Activated T-helper 2 cell treated with anti-CD3 and anti-CD28 coated beads, Interferon-gamma antibody, Interleukin-2, Interleukin-4, amounts not matched to agents 10 μg/mL and 5 μg/mL and 100 μg/mL, durations not matched to agents 14 hours and 24 hours and 36 hours (primary cell): ENCODE data around the gene SHISAL2B. TPM values are rescaled to one million over a fixed set of nuclear protein-coding genes. Genes with fewer than 3 reads are reported as not detected.
"Not testable (repeated sequence)": the region's sequence is repeated elsewhere in the genome, so short reads cannot be mapped to it uniquely, and the experiment has no call there.

ENCODE experiments used
- DNase-seq: peaks from one replicate; pipeline ENCODE4 v3.0.0; 2021; ENCODE audit warnings: low spot score
- H3K27ac Mint-ChIP-seq: one replicate; pipeline ENCODE4 v1.8.0; 2021; ENCODE audit warnings: mixed read lengths
- H3K27me3 Mint-ChIP-seq: one replicate; pipeline ENCODE4 v1.8.0; 2021; ENCODE audit warnings: low read depth, mixed read lengths
- H3K36me3 Mint-ChIP-seq: one replicate; pipeline ENCODE4 v1.8.0; 2021; ENCODE audit warnings: low read depth, mixed read lengths
- H3K4me1 Mint-ChIP-seq: one replicate; pipeline ENCODE4 v1.8.0; 2021; ENCODE audit warnings: low read depth, mixed read lengths
- H3K4me3 Mint-ChIP-seq: one replicate; pipeline ENCODE4 v1.8.0; 2021; ENCODE audit warnings: low read depth, mild to moderate bottlenecking, moderate library complexity, mixed read lengths
- H3K9me3 Mint-ChIP-seq: one replicate; pipeline ENCODE4 v1.8.0; 2021; ENCODE audit warnings: mixed read lengths
- intact Hi-C: fragments of 100-400 bp; cut with micrococcal nuclease; formaldehyde crosslinking; loops from one replicate; pipeline ENCODE4 v1.15.1; 2023
- total RNA-seq: library from RNA; stranded (reverse); gene quantifications from 2 replicates; pipeline ENCODE4 v1.2.3, GENCODE V29; 2022

Gene SHISAL2B
- total RNA-seq, 1 donor from 2014 or later: not detected

DNA sequence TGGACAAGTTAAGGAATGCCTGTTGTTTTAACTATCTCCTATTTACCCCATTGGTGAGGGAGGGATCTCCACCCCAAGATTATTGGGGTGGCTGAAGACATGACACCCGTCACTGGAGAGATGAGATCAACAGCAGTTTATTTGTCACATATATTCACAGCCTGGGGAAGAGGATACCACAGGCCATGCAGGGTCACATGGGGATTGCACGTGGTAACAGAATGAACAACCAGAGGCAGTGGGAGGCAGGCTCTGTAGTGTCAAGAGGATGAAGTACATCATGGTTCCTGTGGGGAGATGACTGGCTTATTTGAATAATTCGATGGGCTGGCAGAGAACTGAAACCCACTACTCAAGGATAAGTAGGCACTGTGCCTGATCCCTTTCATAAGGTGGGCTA is 18.6 kb upstream of the SHISAL2B start:
- Mint-ChIP-seq H3K9me3 (no peaks in the 10 kb centered on the region), H3K4me1 (no peaks in the 10 kb centered on the region), H3K27ac (no peak overlapping the region), H3K27me3 (no peaks in the 10 kb centered on the region), H3K4me3 (no peak overlapping the region), H3K36me3 (no peaks in the 10 kb centered on the region)
- intact Hi-C loops: no loop called here
- DNase-seq: no peak

DNA sequence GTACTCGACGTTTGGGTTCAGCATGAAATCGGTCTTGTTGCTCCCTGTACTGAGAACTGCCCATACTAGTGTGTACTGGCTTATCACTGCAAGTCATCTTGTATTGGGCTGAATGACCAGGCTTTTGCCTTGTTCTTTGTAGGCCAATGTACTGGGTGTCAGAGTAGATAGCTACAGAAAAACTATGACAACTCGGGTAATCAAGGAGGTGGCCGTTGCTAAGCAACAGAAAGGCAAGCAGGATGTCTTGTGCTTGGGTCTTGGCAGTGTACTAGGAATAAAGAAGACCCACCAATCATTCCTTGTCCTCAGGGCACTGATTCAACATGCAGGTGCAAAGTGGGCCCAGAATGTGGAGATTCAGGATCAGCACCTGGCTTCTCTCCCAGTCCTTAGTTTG is 11.9 kb upstream of the SHISAL2B start:
- no peaks in the 10 kb centered on the region for H3K36me3 Mint-ChIP-seq
- no peaks in the 10 kb centered on the region for H3K9me3 Mint-ChIP-seq
- no peak overlapping the region for H3K27ac Mint-ChIP-seq
- intact Hi-C loops: no loop called here
- no peaks in the 10 kb centered on the region for H3K4me1 Mint-ChIP-seq
- peaks cover 3% of the 10 kb centered on the region for H3K27me3 Mint-ChIP-seq
- no peak for DNase-seq
- H3K4me3 Mint-ChIP-seq: no peak overlapping the region

GRCh38 chr5:64680289-64680688 is 10.0 kb upstream of the SHISAL2B start:
- peaks cover 5% of the 10 kb centered on the region for H3K27me3 Mint-ChIP-seq

GRCh38 chr5:64682608-64683007 is 7.7 kb upstream of the SHISAL2B start:
- no peak for DNase-seq
- Mint-ChIP-seq H3K36me3 (no peaks in the 10 kb centered on the region), H3K4me1 (no peaks in the 10 kb centered on the region), H3K9me3 (no peaks in the 10 kb centered on the region), H3K27me3 (peaks cover 15% of the 10 kb centered on the region), H3K4me3 (no peak overlapping the region), H3K27ac (no peak overlapping the region)
- intact Hi-C loops: no loop called here

More at GRCh38 chr5:64680289-64680688, 10.0 kb upstream of the SHISAL2B start:
- H3K4me1 Mint-ChIP-seq: no peaks in the 10 kb centered on the region
- intact Hi-C loops: no loop called here
- H3K9me3 Mint-ChIP-seq: no peaks in the 10 kb centered on the region
- no peak overlapping the region for H3K27ac Mint-ChIP-seq
- H3K36me3 Mint-ChIP-seq: no peaks in the 10 kb centered on the region
- H3K4me3 Mint-ChIP-seq: no peak overlapping the region
- DNase-seq: no peak

DNA sequence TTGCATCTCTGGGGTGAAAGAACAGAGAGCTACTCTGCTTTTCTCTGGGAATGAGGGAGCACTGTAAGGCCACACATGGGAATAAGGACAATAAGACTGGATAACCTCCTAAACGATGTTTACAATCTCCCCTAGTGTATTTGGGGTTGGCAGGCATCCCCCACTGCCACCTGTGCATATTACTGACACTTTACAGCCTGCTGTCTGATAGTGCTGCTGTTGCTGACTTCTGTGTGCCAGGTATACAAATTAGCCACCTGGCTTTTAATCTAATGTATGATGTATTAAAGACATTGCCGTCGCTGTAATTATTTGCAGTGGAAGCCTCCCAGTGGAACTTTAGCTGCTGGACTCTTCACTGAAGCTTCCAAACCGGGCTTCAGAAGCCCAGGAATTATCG is 4.4 kb upstream of the SHISAL2B start:
- H3K36me3 Mint-ChIP-seq: no peaks in the 10 kb centered on the region

GRCh38 chr5:64688391-64688790 is 1.9 kb upstream of the SHISAL2B start:
- Mint-ChIP-seq H3K4me3 (no peak overlapping the region), H3K27ac (no peak overlapping the region), H3K27me3 (peaks cover 50% of the 10 kb centered on the region), H3K9me3 (no peaks in the 10 kb centered on the region), H3K36me3 (no peaks in the 10 kb centered on the region), H3K4me1 (peaks cover 2% of the 10 kb centered on the region)
- intact Hi-C loops: no loop called here
- no peak for DNase-seq

More for the DNA sequence above, 4.4 kb upstream of the SHISAL2B start:
- Mint-ChIP-seq H3K9me3 (no peaks in the 10 kb centered on the region), H3K4me1 (peaks cover 2% of the 10 kb centered on the region), H3K27ac (no peak overlapping the region), H3K27me3 (peaks cover 35% of the 10 kb centered on the region), H3K4me3 (no peak overlapping the region)
- intact Hi-C loops: no loop called here
- DNase-seq: no peak

- no peak overlapping the region for H3K4me3 Mint-ChIP-seq
- intact Hi-C loops: no loop called here
- H3K9me3 Mint-ChIP-seq: no peaks in the 10 kb centered on the region
- peaks cover 55% of the 10 kb centered on the region for H3K27me3 Mint-ChIP-seq
- no peak for DNase-seq
- H3K36me3 Mint-ChIP-seq: no peaks in the 10 kb centered on the region
- peaks cover 2% of the 10 kb centered on the region for H3K4me1 Mint-ChIP-seq
- no peak overlapping the region for H3K27ac Mint-ChIP-seq
Measured at GRCh38 chr5:64688965-64689364, 1.3 kb upstream of the SHISAL2B start.

GRCh38 chr5:64690104-64690416 is 243 bp upstream of the SHISAL2B start:
- Mint-ChIP-seq H3K36me3 (no peaks in the 10 kb centered on the region), H3K4me1 (peaks cover 2% of the 10 kb centered on the region), H3K9me3 (no peaks in the 10 kb centered on the region), H3K27ac (no peak overlapping the region), H3K4me3 (peak overlapping the region; percentile 13), H3K27me3 (peaks cover 54% of the 10 kb centered on the region)
- intact Hi-C loops: no loop called here
- no peak for DNase-seq

- no peak for DNase-seq
- H3K27me3 Mint-ChIP-seq: peaks cover 49% of the 10 kb centered on the region
Measured at GRCh38 chr5:64691291-64691690, 988 bp downstream of the SHISAL2B start.

GRCh38 chr5:64693636-64694035 is 3.3 kb downstream of the SHISAL2B start:
- no peak for DNase-seq
- H3K4me1 Mint-ChIP-seq: peaks cover 2% of the 10 kb centered on the region
- H3K27ac Mint-ChIP-seq: no peak overlapping the region
- H3K36me3 Mint-ChIP-seq: no peaks in the 10 kb centered on the region
- H3K9me3 Mint-ChIP-seq: peaks cover 15% of the 10 kb centered on the region
- H3K27me3 Mint-ChIP-seq: peaks cover 45% of the 10 kb centered on the region
- no peak overlapping the region for H3K4me3 Mint-ChIP-seq
- intact Hi-C loops: no loop called here

More at GRCh38 chr5:64691291-64691690, 988 bp downstream of the SHISAL2B start:
- Mint-ChIP-seq H3K4me1 (peaks cover 2% of the 10 kb centered on the region), H3K36me3 (no peaks in the 10 kb centered on the region), H3K4me3 (no peak overlapping the region), H3K27ac (no peak overlapping the region), H3K9me3 (peaks cover 7% of the 10 kb centered on the region)
- intact Hi-C loops: no loop called here

DNA sequence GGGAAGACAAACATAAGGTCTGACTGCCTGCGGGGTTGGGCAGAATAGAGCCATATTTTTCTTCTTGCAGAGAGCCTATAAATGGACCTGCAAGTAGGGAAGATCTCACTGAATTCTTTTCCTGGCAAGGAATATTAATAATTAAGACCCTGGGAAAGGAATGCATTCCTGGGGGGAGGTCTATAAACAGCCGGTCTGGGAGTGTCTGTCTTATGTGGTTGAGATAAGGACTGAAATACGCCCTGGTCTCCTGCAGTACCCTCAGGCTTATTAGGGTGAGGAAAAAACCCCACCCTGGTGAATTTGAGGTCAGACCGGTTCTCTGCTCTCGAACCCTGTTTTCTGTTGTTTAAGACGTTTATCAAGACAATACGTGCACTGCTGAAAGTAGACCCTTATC is 6.1 kb downstream of the SHISAL2B start:
- Mint-ChIP-seq H3K27me3 (peaks cover 29% of the 10 kb centered on the region), H3K9me3 (peaks cover 15% of the 10 kb centered on the region)
- H3K36me3 Mint-ChIP-seq, intact Hi-C loops, DNase-seq, H3K27ac Mint-ChIP-seq, H3K4me1 Mint-ChIP-seq, H3K4me3 Mint-ChIP-seq: not testable (repeated sequence)

DNA sequence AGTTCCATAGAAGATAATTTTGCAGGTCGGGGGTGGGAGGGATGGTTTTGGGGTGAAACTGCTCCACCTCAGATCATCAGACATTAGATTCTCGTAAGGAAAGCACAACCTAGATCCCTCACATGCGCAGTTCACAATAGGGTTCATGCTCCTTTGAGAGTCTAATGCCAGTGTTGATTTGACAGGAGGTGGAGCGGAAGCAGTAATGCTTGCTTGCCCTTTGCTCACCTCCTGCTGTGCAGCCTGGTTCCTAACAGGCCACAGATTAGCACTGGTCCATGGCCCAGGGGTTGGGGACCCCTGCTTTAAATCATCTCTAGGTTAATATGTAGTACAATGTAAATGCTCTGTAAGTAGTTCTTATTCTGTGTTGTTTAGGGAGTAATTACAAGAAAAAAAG is 10.5 kb downstream of the SHISAL2B start:
- Mint-ChIP-seq H3K36me3 (no peaks in the 10 kb centered on the region), H3K27me3 (peaks cover 24% of the 10 kb centered on the region), H3K9me3 (peaks cover 12% of the 10 kb centered on the region), H3K4me1 (no peaks in the 10 kb centered on the region), H3K4me3 (no peak overlapping the region), H3K27ac (no peak overlapping the region)
- DNase-seq: no peak
- intact Hi-C loops: no loop called here

DNA sequence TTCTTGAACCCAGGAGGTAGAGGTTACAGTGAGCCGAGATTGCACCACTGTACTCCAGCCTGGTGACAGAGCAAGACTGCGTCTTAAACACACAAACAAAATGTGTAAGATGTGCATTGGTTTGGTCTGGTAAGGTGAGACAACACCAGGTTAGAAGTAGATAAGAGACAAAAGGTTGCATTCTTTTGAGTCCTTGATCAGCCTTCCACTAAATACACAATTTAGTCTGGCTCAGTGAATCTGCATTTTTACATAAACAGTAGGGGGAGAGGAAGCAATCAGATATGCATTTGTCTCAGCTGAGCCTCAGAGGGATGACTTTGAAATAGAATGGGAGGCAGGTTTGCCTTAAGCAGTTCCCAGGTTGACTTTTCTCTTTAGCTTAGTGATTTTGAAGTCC is 15.8 kb downstream of the SHISAL2B start:
- peaks cover 19% of the 10 kb centered on the region for H3K27me3 Mint-ChIP-seq
- intact Hi-C loops, H3K4me1 Mint-ChIP-seq, H3K27ac Mint-ChIP-seq, H3K36me3 Mint-ChIP-seq, DNase-seq, H3K4me3 Mint-ChIP-seq, H3K9me3 Mint-ChIP-seq: not testable (repeated sequence)

- no peaks in the 10 kb centered on the region for H3K9me3 Mint-ChIP-seq
- H3K27me3 Mint-ChIP-seq: peaks cover 19% of the 10 kb centered on the region
- intact Hi-C loops: no loop called here
- no peak for DNase-seq
- H3K4me3 Mint-ChIP-seq: no peak overlapping the region
- no peaks in the 10 kb centered on the region for H3K4me1 Mint-ChIP-seq
- no peaks in the 10 kb centered on the region for H3K36me3 Mint-ChIP-seq
- no peak overlapping the region for H3K27ac Mint-ChIP-seq
Measured at GRCh38 chr5:64707191-64707590, 16.9 kb downstream of the SHISAL2B start.
